ENCODE results near the gene INSM2.

Gene INSM2

GRCh38 chr14:35533357-35534207 lies at the start of gene INSM2:
INSM2 (plus strand) TSS chr14:35534164; CDS start chr14:35534253, 89 bp downstream.
- H3K36me3 ChIP-seq (ENCODE audit: insufficient read depth, low read length): no peaks in the 10 kb centered on the region
- H3K4me2 ChIP-seq (ENCODE audit: low read length): peak within 1 kb of the TSS; percentile 79
- no peak within 1 kb of the TSS for H3K27ac ChIP-seq (ENCODE audit: low read depth, low read length, poor library complexity, severe bottlenecking)
- H3K9me2 ChIP-seq (ENCODE audit: low read depth, low read length): no peaks in the 10 kb centered on the region
- peaks cover 12% of the 10 kb centered on the region for H3K4me1 ChIP-seq (ENCODE audit: insufficient read depth, low read length, severe bottlenecking)
- TF ChIP-seq EZH2 (IDR thresholded peaks at IDR 0.05; ENCODE audit: borderline replicate concordance, low read length) (no peak), CTCF (IDR thresholded peaks at IDR 0.05; ENCODE audit: low read length) (no peak)
- H3K27me3 ChIP-seq (ENCODE audit: insufficient read depth, low read length): no peaks in the 10 kb centered on the region
- H3K4me3 ChIP-seq (ENCODE audit: low read depth, low read length, poor library complexity, severe bottlenecking): peak within 1 kb of the TSS; percentile 69
- H3F3A ChIP-seq (ENCODE audit: insufficient read depth, low read length): no peaks in the 10 kb centered on the region
- H3K9me3 ChIP-seq (ENCODE audit: low read length): no peaks in the 10 kb centered on the region
- peak within 1 kb of the TSS; percentile 44; the same call in 1 of the 2 replicates for H3K9ac ChIP-seq (ENCODE audit: low read length)
- H3K79me2 ChIP-seq (ENCODE audit: insufficient read depth, low read length): no peaks in the 10 kb centered on the region
- no peak within 1 kb of the TSS for H2AFZ ChIP-seq (ENCODE audit: low read length)
- no peaks in the 10 kb centered on the region for H4K20me1 ChIP-seq (ENCODE audit: insufficient read depth, low read length)

GRCh38 chr14:35492569-35493014 lies 41.4 kb upstream of the INSM2 start:
- Histone ChIP-seq H3K4me3 (ENCODE audit: low read depth, low read length, poor library complexity, severe bottlenecking) (no peak overlapping the region), H4K20me1 (ENCODE audit: insufficient read depth, low read length) (no peaks in the 10 kb centered on the region), H3K36me3 (ENCODE audit: insufficient read depth, low read length) (no peaks in the 10 kb centered on the region), H3K4me1 (ENCODE audit: insufficient read depth, low read length, severe bottlenecking) (no peaks in the 10 kb centered on the region), H3K4me2 (ENCODE audit: low read length) (no peak overlapping the region), H3K27me3 (ENCODE audit: insufficient read depth, low read length) (no peaks in the 10 kb centered on the region), H3K9ac (ENCODE audit: low read length) (no peak overlapping the region), H3F3A (ENCODE audit: insufficient read depth, low read length) (no peaks in the 10 kb centered on the region), H2AFZ (ENCODE audit: low read length) (no peak overlapping the region), H3K27ac (ENCODE audit: low read depth, low read length, poor library complexity, severe bottlenecking) (no peak overlapping the region), H3K9me2 (ENCODE audit: low read depth, low read length) (no peaks in the 10 kb centered on the region), H3K9me3 (ENCODE audit: low read length) (no peaks in the 10 kb centered on the region), H3K79me2 (ENCODE audit: insufficient read depth, low read length) (no peaks in the 10 kb centered on the region)
- no peak for TF ChIP-seq EZH2 (IDR thresholded peaks at IDR 0.05; ENCODE audit: borderline replicate concordance, low read length)
- TF ChIP-seq CTCF (IDR thresholded peaks at IDR 0.05; ENCODE audit: low read length): no peak

GRCh38 chr14:35495278-35495677 lies 38.7 kb upstream of the INSM2 start:
- Histone ChIP-seq H3K27me3 (ENCODE audit: insufficient read depth, low read length) (no peaks in the 10 kb centered on the region), H3F3A (ENCODE audit: insufficient read depth, low read length) (no peaks in the 10 kb centered on the region), H3K4me2 (ENCODE audit: low read length) (no peak overlapping the region), H2AFZ (ENCODE audit: low read length) (no peak overlapping the region), H3K36me3 (ENCODE audit: insufficient read depth, low read length) (no peaks in the 10 kb centered on the region), H3K27ac (ENCODE audit: low read depth, low read length, poor library complexity, severe bottlenecking) (no peak overlapping the region), H3K79me2 (ENCODE audit: insufficient read depth, low read length) (no peaks in the 10 kb centered on the region), H4K20me1 (ENCODE audit: insufficient read depth, low read length) (no peaks in the 10 kb centered on the region), H3K9ac (ENCODE audit: low read length) (no peak overlapping the region), H3K9me2 (ENCODE audit: low read depth, low read length) (no peaks in the 10 kb centered on the region), H3K4me1 (ENCODE audit: insufficient read depth, low read length, severe bottlenecking) (no peaks in the 10 kb centered on the region), H3K4me3 (ENCODE audit: low read depth, low read length, poor library complexity, severe bottlenecking) (no peak overlapping the region), H3K9me3 (ENCODE audit: low read length) (no peaks in the 10 kb centered on the region)
- TF ChIP-seq CTCF (IDR thresholded peaks at IDR 0.05; ENCODE audit: low read length): no peak
- no peak for TF ChIP-seq EZH2 (IDR thresholded peaks at IDR 0.05; ENCODE audit: borderline replicate concordance, low read length)
